ENCODE measurements around the gene DOCK9. TPM values are rescaled to one million over a fixed set of nuclear protein-coding genes. Genes with fewer than 3 reads are reported as not detected.

Gene DOCK9
- total and polyA plus RNA-seq, 2 experiments from 2014 or later: 8.5 to 57.7 TPM

- TF ChIP-seq CTCF (conservative IDR thresholded peaks at IDR 0.05; ENCODE audit: low read depth in 2 of 2): no peak
These were observed 31.8 kb downstream of the DOCK9 start (continued) for GRCh38 chr13:98945863-98946605.

GRCh38 chr13:98944336-98944735, 33.5 kb downstream of the DOCK9 start:
- no peaks in the 10 kb centered on the region for H3K27me3 Mint-ChIP-seq (ENCODE audit: insufficient read depth, low read depth, poor library complexity)
- H3K4me1 ChIP-seq (ENCODE audit: insufficient read depth): peaks cover 11% of the 10 kb centered on the region
- no peak overlapping the region for H2AFZ ChIP-seq
- H3K4me2 ChIP-seq: no peak overlapping the region
- no peaks in the 10 kb centered on the region for H3K27me3 ChIP-seq (ENCODE audit: insufficient read depth)
- DNase-seq (ENCODE audit: low spot score) (no peak), ATAC-seq (no peak)
- H4K20me1 ChIP-seq (replicated peaks; ENCODE audit: insufficient read depth): no peaks in the 10 kb centered on the region
- no peaks in the 10 kb centered on the region for H3K36me3 ChIP-seq (ENCODE audit: insufficient read depth)
- 0 out of 2 replicates have a peak, but pooled peaks cover 3% of the 10 kb centered on the region for H3K9me2 ChIP-seq (ENCODE audit: insufficient read depth)
- H3K4me3 ChIP-seq: no peak overlapping the region
- H3K27ac Mint-ChIP-seq: no peak overlapping the region
- no peaks in the 10 kb centered on the region for H3F3A ChIP-seq (replicated peaks; ENCODE audit: low read depth)
- no peak overlapping the region for H3K27ac ChIP-seq (ENCODE audit: low read depth)
- H3K4me1 Mint-ChIP-seq: peaks cover 30% of the 10 kb centered on the region
- no peaks in the 10 kb centered on the region for H3K79me2 ChIP-seq (replicated peaks; ENCODE audit: insufficient read depth)
- no peaks in the 10 kb centered on the region for H3K36me3 Mint-ChIP-seq (ENCODE audit: low read depth)
- no peak overlapping the region for H3K4me3 Mint-ChIP-seq
- no peaks in the 10 kb centered on the region for H3K9me3 Mint-ChIP-seq
- TF ChIP-seq ZNF331 (CRISPR knock-in tag; IDR thresholded peaks at IDR 0.05; ENCODE audit: low read depth): no peak
- TF ChIP-seq EZH2phosphoT487 (IDR thresholded peaks at IDR 0.05; ENCODE audit: unreplicated experiment): no peak
- TF ChIP-seq CTCF (conservative IDR thresholded peaks at IDR 0.05; ENCODE audit: low read depth in 2 of 2): no peak
- TF ChIP-seq STAT1 (IDR thresholded peaks at IDR 0.05; ENCODE audit: unreplicated experiment): no peak
- TF ChIP-seq, protein P1, sequence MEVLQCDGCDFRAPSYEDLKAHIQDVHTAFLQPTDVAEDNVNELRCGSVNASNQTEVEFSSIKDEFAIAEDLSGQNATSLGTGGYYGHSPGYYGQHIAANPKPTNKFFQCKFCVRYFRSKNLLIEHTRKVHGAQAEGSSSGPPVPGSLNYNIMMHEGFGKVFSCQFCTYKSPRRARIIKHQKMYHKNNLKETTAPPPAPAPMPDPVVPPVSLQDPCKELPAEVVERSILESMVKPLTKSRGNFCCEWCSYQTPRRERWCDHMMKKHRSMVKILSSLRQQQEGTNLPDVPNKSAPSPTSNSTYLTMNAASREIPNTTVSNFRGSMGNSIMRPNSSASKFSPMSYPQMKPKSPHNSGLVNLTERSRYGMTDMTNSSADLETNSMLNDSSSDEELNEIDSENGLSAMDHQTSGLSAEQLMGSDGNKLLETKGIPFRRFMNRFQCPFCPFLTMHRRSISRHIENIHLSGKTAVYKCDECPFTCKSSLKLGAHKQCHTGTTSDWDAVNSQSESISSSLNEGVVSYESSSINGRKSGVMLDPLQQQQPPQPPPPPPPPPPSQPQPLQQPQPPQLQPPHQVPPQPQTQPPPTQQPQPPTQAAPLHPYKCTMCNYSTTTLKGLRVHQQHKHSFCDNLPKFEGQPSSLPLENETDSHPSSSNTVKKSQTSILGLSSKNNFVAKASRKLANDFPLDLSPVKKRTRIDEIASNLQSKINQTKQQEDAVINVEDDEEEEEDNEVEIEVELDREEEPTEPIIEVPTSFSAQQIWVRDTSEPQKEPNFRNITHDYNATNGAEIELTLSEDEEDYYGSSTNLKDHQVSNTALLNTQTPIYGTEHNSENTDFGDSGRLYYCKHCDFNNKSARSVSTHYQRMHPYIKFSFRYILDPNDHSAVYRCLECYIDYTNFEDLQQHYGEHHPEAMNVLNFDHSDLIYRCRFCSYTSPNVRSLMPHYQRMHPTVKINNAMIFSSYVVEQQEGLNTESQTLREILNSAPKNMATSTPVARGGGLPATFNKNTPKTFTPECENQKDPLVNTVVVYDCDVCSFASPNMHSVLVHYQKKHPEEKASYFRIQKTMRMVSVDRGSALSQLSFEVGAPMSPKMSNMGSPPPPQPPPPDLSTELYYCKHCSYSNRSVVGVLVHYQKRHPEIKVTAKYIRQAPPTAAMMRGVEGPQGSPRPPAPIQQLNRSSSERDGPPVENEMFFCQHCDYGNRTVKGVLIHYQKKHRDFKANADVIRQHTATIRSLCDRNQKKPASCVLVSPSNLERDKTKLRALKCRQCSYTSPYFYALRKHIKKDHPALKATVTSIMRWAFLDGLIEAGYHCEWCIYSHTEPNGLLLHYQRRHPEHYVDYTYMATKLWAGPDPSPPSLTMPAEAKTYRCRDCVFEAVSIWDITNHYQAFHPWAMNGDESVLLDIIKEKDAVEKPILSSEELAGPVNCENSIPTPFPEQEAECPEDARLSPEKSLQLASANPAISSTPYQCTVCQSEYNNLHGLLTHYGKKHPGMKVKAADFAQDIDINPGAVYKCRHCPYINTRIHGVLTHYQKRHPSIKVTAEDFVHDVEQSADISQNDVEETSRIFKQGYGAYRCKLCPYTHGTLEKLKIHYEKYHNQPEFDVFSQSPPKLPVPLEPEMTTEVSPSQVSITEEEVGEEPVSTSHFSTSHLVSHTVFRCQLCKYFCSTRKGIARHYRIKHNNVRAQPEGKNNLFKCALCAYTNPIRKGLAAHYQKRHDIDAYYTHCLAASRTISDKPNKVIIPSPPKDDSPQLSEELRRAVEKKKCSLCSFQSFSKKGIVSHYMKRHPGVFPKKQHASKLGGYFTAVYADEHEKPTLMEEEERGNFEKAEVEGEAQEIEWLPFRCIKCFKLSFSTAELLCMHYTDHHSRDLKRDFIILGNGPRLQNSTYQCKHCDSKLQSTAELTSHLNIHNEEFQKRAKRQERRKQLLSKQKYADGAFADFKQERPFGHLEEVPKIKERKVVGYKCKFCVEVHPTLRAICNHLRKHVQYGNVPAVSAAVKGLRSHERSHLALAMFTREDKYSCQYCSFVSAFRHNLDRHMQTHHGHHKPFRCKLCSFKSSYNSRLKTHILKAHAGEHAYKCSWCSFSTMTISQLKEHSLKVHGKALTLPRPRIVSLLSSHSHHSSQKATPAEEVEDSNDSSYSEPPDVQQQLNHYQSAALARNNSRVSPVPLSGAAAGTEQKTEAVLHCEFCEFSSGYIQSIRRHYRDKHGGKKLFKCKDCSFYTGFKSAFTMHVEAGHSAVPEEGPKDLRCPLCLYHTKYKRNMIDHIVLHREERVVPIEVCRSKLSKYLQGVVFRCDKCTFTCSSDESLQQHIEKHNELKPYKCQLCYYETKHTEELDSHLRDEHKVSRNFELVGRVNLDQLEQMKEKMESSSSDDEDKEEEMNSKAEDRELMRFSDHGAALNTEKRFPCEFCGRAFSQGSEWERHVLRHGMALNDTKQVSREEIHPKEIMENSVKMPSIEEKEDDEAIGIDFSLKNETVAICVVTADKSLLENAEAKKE (CRISPR knock-in tag; IDR thresholded peaks at IDR 0.05): no peak
- TF ChIP-seq POLR2AphosphoS5 (IDR thresholded peaks at IDR 0.05; ENCODE audit: low read depth): no peak
- no peak for TF ChIP-seq JUNB (IDR thresholded peaks at IDR 0.05; ENCODE audit: unreplicated experiment)
- TF ChIP-seq, protein P2, sequence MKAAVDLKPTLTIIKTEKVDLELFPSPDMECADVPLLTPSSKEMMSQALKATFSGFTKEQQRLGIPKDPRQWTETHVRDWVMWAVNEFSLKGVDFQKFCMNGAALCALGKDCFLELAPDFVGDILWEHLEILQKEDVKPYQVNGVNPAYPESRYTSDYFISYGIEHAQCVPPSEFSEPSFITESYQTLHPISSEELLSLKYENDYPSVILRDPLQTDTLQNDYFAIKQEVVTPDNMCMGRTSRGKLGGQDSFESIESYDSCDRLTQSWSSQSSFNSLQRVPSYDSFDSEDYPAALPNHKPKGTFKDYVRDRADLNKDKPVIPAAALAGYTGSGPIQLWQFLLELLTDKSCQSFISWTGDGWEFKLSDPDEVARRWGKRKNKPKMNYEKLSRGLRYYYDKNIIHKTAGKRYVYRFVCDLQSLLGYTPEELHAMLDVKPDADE (IDR thresholded peaks at IDR 0.05): no peak
- TF ChIP-seq NANOG (IDR thresholded peaks at IDR 0.05; ENCODE audit: borderline replicate concordance): no peak
- no peak for TF ChIP-seq CREB1 (CRISPR knock-in tag; IDR thresholded peaks at IDR 0.05; ENCODE audit: low read depth)
- no peak for TF ChIP-seq EZH2 (IDR thresholded peaks at IDR 0.05; ENCODE audit: low read depth, unreplicated experiment)
- no peak for TF ChIP-seq ZNF114 (CRISPR knock-in tag; IDR thresholded peaks at IDR 0.05)
